ENCODE data around the gene BCOR. TPM values are rescaled to one million over a fixed set of nuclear protein-coding genes. Genes with fewer than 3 reads are reported as not detected.

Gene BCOR
- total and polyA plus RNA-seq, 2 of the 4 experiments (the other 2 are of a cell fraction) = 7.5 to 9.0 TPM

DNA sequence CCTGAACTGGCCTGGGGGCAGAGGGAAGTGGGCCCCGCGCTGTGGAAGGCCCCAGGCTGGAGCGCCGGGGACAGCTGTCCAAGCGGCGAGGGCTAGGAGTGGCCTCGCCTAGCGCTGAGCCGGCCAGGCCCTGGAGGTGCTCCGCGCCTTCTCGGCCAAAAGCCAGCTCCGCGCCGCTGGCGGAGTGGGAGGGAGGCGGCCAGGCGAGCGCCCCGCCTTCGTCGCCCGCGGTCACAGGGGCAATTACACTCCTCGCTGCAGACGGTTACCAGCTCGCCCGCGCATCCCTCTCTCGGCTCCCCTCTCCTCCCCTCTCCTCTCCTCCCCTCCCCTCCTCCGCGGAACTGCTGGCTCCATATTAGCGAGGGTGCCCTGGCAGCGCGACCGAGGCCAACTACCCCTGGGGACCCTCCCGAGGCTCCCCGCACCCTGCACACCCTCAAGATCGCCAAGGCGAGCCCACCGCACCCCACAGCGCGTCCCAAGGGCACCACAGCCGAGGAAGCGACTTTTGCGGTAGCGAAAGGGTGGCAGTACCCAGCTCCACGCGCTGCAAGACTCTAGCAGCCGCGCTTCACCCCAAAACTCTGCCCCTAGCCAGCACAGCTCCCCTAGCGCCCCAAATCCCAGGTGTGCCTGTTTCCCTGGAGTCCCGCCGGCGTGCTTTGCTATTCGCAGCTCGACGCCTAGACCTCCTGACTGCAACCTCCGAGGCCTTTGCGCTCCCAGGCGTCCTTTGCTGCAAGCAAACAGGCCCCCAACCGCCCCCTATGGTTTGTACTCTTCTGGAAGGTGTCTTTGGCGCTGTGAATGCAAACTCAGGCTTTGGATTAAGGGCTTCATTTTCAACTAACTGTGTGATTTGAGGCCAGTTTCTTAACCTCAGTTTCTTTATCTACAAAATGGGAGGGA, 91.4 kb downstream of the BCOR start:
- Histone ChIP-seq H3K4ac (ENCODE audit: low read depth, low read length) (no peak overlapping the region), H3K23ac (ENCODE audit: low read depth, low read length) (no peak overlapping the region), H4K8ac (ENCODE audit: low read depth in 2 of 2, low read length in 2 of 2) (no peak overlapping the region), H3K18ac (ENCODE audit: low read depth, low read length) (no peak overlapping the region), H2AFZ (replicated peaks; ENCODE audit: low read length, poor library complexity) (no peak overlapping the region), H3K27me3 (ENCODE audit: control insufficient read depth, insufficient read depth, low read length) (peaks cover 33% of the 10 kb centered on the region), H3K4me2 (ENCODE audit: low read depth, low read length) (no peak overlapping the region), H4K5ac (ENCODE audit: low read depth, low read length) (no peak overlapping the region), H4K20me1 (ENCODE audit: insufficient read depth, low read length) (no peaks in the 10 kb centered on the region), H2BK15ac (ENCODE audit: low read depth, low read length) (no peak overlapping the region), H2AK9ac (replicated peaks; ENCODE audit: low read depth, low read length, poor library complexity) (no peak overlapping the region), H3K9ac (ENCODE audit: low read depth, low read length) (no peak overlapping the region), H2BK20ac (ENCODE audit: low read depth, low read length) (no peak overlapping the region), H3K36me3 (ENCODE audit: control insufficient read depth, insufficient read depth, low read length) (no peaks in the 10 kb centered on the region), H3K9me1 (ENCODE audit: insufficient read depth, low read length) (no peaks in the 10 kb centered on the region), H3K9me3 (ENCODE audit: control insufficient read depth, insufficient read depth, low read length) (peaks cover 6% of the 10 kb centered on the region; the same call in 1 of the 2 replicates), H3K14ac (replicated peaks; ENCODE audit: low read depth, low read length) (no peak overlapping the region), H3K79me1 (ENCODE audit: low read depth in 1 of 2, low read length in 2 of 2) (no peaks in the 10 kb centered on the region), H3K56ac (ENCODE audit: extremely low read depth, insufficient read depth, low read length) (no peak overlapping the region), H2BK120ac (ENCODE audit: low read depth, low read length) (no peak overlapping the region), H2BK5ac (ENCODE audit: low read depth, low read length, poor library complexity, severe bottlenecking) (no peak overlapping the region), H3K4me3 (ENCODE audit: insufficient read depth, low read depth, low read length) (no peak overlapping the region), H2AK5ac (ENCODE audit: low read depth, low read length) (no peak overlapping the region), H3K27ac (ENCODE audit: insufficient read depth, low read length) (no peak overlapping the region), H4K91ac (ENCODE audit: insufficient read depth, low read depth, low read length) (no peak overlapping the region), H3K4me1 (ENCODE audit: control insufficient read depth, insufficient read depth, low read length) (no peaks in the 10 kb centered on the region; the same call in 1 of the 2 replicates)
- no TSS peak for BruUV-seq (replicated peaks)
- ATAC-seq (ENCODE audit: low read depth) = no peak
- ChIA-PET CTCF (interaction anchor here (1.0 kb wide), 1 partner anchor 76 kb away, joined by 3 read pairs; no protein-coding TSS in a partner anchor), POLR2A (ENCODE audit: unreplicated experiment) (no interaction called here)
- in situ Hi-C loops (cut with MboI; ENCODE audit: low sequenced_read_pairs) = no loop called here
- dilution Hi-C loops (cut with HindIII; ENCODE audit: low sequenced_read_pairs, unreplicated experiment) = no loop called here
- intact Hi-C loops (cut with micrococcal nuclease) = no loop called here
- no peak for DNase-seq
- 73% methylated on average over 3 of the region's 63 CpGs; no CpG with 5 or more reads in 1 of the 2 experiments for WGBS, 2 experiments (ENCODE audit: extremely low coverage in 2 of 2, insufficient read length in 1 of 2)
- TF ChIP-seq POLR2A (IDR thresholded peaks at IDR 0.05; ENCODE audit: low read depth, low read length) (no peak), SMC3 (IDR thresholded peaks at IDR 0.05; ENCODE audit: low read depth, low read length) (no peak), FOS (IDR thresholded peaks at IDR 0.05; ENCODE audit: low read depth, low read length) (no peak), RFX5 (IDR thresholded peaks at IDR 0.05; ENCODE audit: low read depth, low read length) (no peak), MAZ (IDR thresholded peaks at IDR 0.05; ENCODE audit: borderline replicate concordance, low read depth, low read length) (no peak), MAFK (IDR thresholded peaks at IDR 0.05; ENCODE audit: low read depth, low read length) (no peak), NFE2L2 (IDR thresholded peaks at IDR 0.05; ENCODE audit: low read depth, low read length) (no peak), CHD1 (IDR thresholded peaks at IDR 0.05; ENCODE audit: low read depth, low read length) (no peak), CEBPB (IDR thresholded peaks at IDR 0.05; ENCODE audit: low read depth, low read length) (no peak), BHLHE40 (IDR thresholded peaks at IDR 0.05; ENCODE audit: low read depth, low read length) (no peak), MXI1 (IDR thresholded peaks at IDR 0.05; ENCODE audit: borderline replicate concordance, low read depth, low read length) (no peak), RAD21 (IDR thresholded peaks at IDR 0.05; ENCODE audit: low read length) (no peak)
- TF ChIP-seq, protein P1, sequence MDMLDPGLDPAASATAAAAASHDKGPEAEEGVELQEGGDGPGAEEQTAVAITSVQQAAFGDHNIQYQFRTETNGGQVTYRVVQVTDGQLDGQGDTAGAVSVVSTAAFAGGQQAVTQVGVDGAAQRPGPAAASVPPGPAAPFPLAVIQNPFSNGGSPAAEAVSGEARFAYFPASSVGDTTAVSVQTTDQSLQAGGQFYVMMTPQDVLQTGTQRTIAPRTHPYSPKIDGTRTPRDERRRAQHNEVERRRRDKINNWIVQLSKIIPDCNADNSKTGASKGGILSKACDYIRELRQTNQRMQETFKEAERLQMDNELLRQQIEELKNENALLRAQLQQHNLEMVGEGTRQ (IDR thresholded peaks at IDR 0.05; ENCODE audit: low read depth, low read length) = no peak
- TF ChIP-seq, protein P2, sequence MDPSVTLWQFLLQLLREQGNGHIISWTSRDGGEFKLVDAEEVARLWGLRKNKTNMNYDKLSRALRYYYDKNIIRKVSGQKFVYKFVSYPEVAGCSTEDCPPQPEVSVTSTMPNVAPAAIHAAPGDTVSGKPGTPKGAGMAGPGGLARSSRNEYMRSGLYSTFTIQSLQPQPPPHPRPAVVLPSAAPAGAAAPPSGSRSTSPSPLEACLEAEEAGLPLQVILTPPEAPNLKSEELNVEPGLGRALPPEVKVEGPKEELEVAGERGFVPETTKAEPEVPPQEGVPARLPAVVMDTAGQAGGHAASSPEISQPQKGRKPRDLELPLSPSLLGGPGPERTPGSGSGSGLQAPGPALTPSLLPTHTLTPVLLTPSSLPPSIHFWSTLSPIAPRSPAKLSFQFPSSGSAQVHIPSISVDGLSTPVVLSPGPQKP (IDR thresholded peaks at IDR 0.05; ENCODE audit: borderline replicate concordance, low read depth, low read length) = no peak
- TF ChIP-seq, protein P3, sequence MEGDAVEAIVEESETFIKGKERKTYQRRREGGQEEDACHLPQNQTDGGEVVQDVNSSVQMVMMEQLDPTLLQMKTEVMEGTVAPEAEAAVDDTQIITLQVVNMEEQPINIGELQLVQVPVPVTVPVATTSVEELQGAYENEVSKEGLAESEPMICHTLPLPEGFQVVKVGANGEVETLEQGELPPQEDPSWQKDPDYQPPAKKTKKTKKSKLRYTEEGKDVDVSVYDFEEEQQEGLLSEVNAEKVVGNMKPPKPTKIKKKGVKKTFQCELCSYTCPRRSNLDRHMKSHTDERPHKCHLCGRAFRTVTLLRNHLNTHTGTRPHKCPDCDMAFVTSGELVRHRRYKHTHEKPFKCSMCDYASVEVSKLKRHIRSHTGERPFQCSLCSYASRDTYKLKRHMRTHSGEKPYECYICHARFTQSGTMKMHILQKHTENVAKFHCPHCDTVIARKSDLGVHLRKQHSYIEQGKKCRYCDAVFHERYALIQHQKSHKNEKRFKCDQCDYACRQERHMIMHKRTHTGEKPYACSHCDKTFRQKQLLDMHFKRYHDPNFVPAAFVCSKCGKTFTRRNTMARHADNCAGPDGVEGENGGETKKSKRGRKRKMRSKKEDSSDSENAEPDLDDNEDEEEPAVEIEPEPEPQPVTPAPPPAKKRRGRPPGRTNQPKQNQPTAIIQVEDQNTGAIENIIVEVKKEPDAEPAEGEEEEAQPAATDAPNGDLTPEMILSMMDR (conservative IDR thresholded peaks at IDR 0.05; ENCODE audit: low read depth, low read length) = no peak
